Cerebellar nuclear complex (tissue), 1 donor: Measurements from ENCODE around the gene COL24A1.
"Not testable (repeated sequence)": the region's sequence is repeated elsewhere in the genome, so short reads cannot be mapped to it uniquely, and the experiment has no call there.

Source experiments
- DNase-seq, 2 experiments: peaks; one replicate each; lab custom pipeline; 2025; lab: John Stamatoyannopoulos, UW

COL24A1 gene

GRCh38 chr1:86072474-86072873 is 84.1 kb downstream of the COL24A1 start:
- not testable (repeated sequence) for DNase-seq

- not testable (repeated sequence) for DNase-seq
Observed at GRCh38 chr1:86071870-86072269, 84.7 kb downstream of the COL24A1 start.

- DNase-seq = no peak
Observed at GRCh38 chr1:86069757-86070145, 86.8 kb downstream of the COL24A1 start.

GRCh38 chr1:86068841-86069756 is 87.5 kb downstream of the COL24A1 start:
- DNase-seq = no peak

GRCh38 chr1:86068271-86068721 is 88.3 kb downstream of the COL24A1 start:
- DNase-seq = no peak

- no peak for DNase-seq
Observed at GRCh38 chr1:86067626-86068025, 88.9 kb downstream of the COL24A1 start.

GRCh38 chr1:86064899-86065298 is 91.7 kb downstream of the COL24A1 start:
- DNase-seq = no peak

- DNase-seq = no peak
Observed at GRCh38 chr1:86063721-86064120, 92.9 kb downstream of the COL24A1 start.

GRCh38 chr1:86062453-86062852 is 94.1 kb downstream of the COL24A1 start:
- no peak for DNase-seq

GRCh38 chr1:86061551-86061990 is 95.0 kb downstream of the COL24A1 start:
- DNase-seq = no peak

GRCh38 chr1:86054396-86054795 is 102.2 kb downstream of the COL24A1 start:
- DNase-seq = no peak

GRCh38 chr1:86052948-86053698 is 103.4 kb downstream of the COL24A1 start:
- DNase-seq = no peak

GRCh38 chr1:86035101-86035500 is 121.5 kb downstream of the COL24A1 start:
- no peak for DNase-seq

- DNase-seq = no peak
Observed at GRCh38 chr1:86030180-86030579, 126.4 kb downstream of the COL24A1 start.

- no peak for DNase-seq
Observed at GRCh38 chr1:86018283-86018923, 138.2 kb downstream of the COL24A1 start.

- DNase-seq = no peak
Observed at GRCh38 chr1:86016076-86016759, 140.4 kb downstream of the COL24A1 start.

- DNase-seq = no peak
Observed at GRCh38 chr1:86015375-86015774, 141.2 kb downstream of the COL24A1 start.

GRCh38 chr1:86000601-86001000 is 156.0 kb downstream of the COL24A1 start:
- no peak for DNase-seq

GRCh38 chr1:85998105-85998855 is 158.3 kb downstream of the COL24A1 start:
- no peak for DNase-seq

- no peak for DNase-seq
Observed at GRCh38 chr1:85992791-85993190, 163.8 kb downstream of the COL24A1 start.

- DNase-seq = no peak
Observed at GRCh38 chr1:85991261-85991660, 165.3 kb downstream of the COL24A1 start.
